ENCODE results near the gene DLX6.

GRCh38 chr7:97005183-97006054 is at the start of gene DLX6:
- TF ChIP-seq EZH2 (IDR thresholded peaks at IDR 0.05; ENCODE audit: low read depth) (no peak), CTCF (conservative IDR thresholded peaks at IDR 0.05) (no peak)
